CD14-positive monocyte (primary cell): ENCODE data around the gene APOL5. TPM values are rescaled to one million over a fixed set of nuclear protein-coding genes. Genes with fewer than 3 reads are reported as not detected.

Experiments used
- DNase-seq, 3 donors: peaks; one replicate each; pipeline ENCODE4 v3.0.0-alpha.2; 2011 to 2022
- H2AFZ ChIP-seq: 2 replicates; pipeline ENCODE4 v1.6.0; 2012; ENCODE audit warnings: mild to moderate bottlenecking, low read depth, low read length, inconsistent platforms; ENCODE audit not compliant: insufficient read depth, poor library complexity, severe bottlenecking
- H3K27ac ChIP-seq, 2 donors: 1 replicate in 1 of 2; 2 replicates in 1 of 2; pipeline ENCODE4 v1.5.1; 2012 to 2013; ENCODE audit warnings: low read length in 2 of 2, control low read depth in 1 of 2, inconsistent platforms in 1 of 2, low read depth in 1 of 2, mild to moderate bottlenecking in 1 of 2
- H3K27me3 ChIP-seq, 2 donors: one replicate each; pipeline versions ENCODE4 v1.6.0 to v1.6.1; 2011 to 2013; ENCODE audit warnings: low read length in 2 of 2; ENCODE audit not compliant: control insufficient read depth in 2 of 2, insufficient read depth in 2 of 2
- H3K36me3 ChIP-seq, 2 donors: replicated peaks in 1 of 2; 1 replicate in 1 of 2; 2 replicates in 1 of 2; pipeline versions ENCODE4 v1.5.1 to v1.6.1; 2012 to 2013; ENCODE audit warnings: low read length in 2 of 2, control low read depth in 1 of 2, inconsistent platforms in 1 of 2, mild to moderate bottlenecking in 1 of 2; ENCODE audit not compliant: insufficient read depth in 2 of 2, control insufficient read depth in 1 of 2
- H3K4me1 ChIP-seq, 2 donors: 1 replicate in 1 of 2; 2 replicates in 1 of 2; pipeline versions ENCODE4 v1.5.1 to v1.6.1; 2012 to 2013; ENCODE audit warnings: low read length in 2 of 2, control low read depth in 1 of 2, inconsistent platforms in 1 of 2, mild to moderate bottlenecking in 1 of 2, moderate library complexity in 1 of 2; ENCODE audit not compliant: insufficient read depth in 2 of 2, control insufficient read depth in 1 of 2
- H3K4me2 ChIP-seq: replicated peaks from 2 replicates; pipeline ENCODE3; 2012; ENCODE audit warnings: low read length, moderate library complexity, mild to moderate bottlenecking; ENCODE audit not compliant: poor library complexity, severe bottlenecking; ENCODE audit errors: extremely low read depth
- H3K4me3 ChIP-seq, 3 experiments: fragments of 200-600 bp in 1 of 3; sonication (generic) in 1 of 3; replicated peaks in 1 of 3; 1 replicate in 2 of 3; 2 replicates in 1 of 3; pipeline ENCODE4 v1.5.1; 2011 to 2013; ENCODE audit warnings: low read length in 3 of 3, mild to moderate bottlenecking in 3 of 3, control low read depth in 2 of 3, low read depth in 2 of 3, inconsistent platforms in 1 of 3, moderate library complexity in 1 of 3
- H3K79me2 ChIP-seq: 2 replicates; pipeline ENCODE4 v1.6.0; 2012; ENCODE audit warnings: mild to moderate bottlenecking, control low read depth, inconsistent platforms, low read length, moderate library complexity; ENCODE audit not compliant: insufficient read depth
- H3K9ac ChIP-seq: 2 replicates; pipeline ENCODE4 v1.6.0; 2017; ENCODE audit warnings: low read length, mild to moderate bottlenecking; ENCODE audit not compliant: insufficient read depth, poor library complexity, severe bottlenecking
- H3K9me3 ChIP-seq, 2 donors: replicated peaks in 1 of 2; 1 replicate in 1 of 2; 2 replicates in 1 of 2; pipeline versions ENCODE4 v1.5.1 to v1.6.1; 2012 to 2013; ENCODE audit warnings: low read length in 2 of 2, control low read depth in 1 of 2; ENCODE audit not compliant: control insufficient read depth in 1 of 2, insufficient read depth in 1 of 2
- H4K20me1 ChIP-seq: 2 replicates; pipeline ENCODE4 v1.6.0; 2012; ENCODE audit warnings: mild to moderate bottlenecking, low read length, control low read depth, moderate library complexity; ENCODE audit not compliant: insufficient read depth
- H3K27ac Mint-ChIP-seq, 7 donors: one replicate each; pipeline ENCODE4 v1.8.0; 2020; ENCODE audit warnings: mild to moderate bottlenecking in 7 of 7, mixed read lengths in 7 of 7, moderate library complexity in 6 of 7, inconsistent platforms in 2 of 7
- H3K27me3 Mint-ChIP-seq, 3 donors: one replicate each; pipeline ENCODE4 v1.8.0; 2021 to 2022; ENCODE audit warnings: low read depth in 3 of 3, mild to moderate bottlenecking in 3 of 3, mixed read lengths in 3 of 3, moderate library complexity in 3 of 3, inconsistent platforms in 1 of 3
- H3K36me3 Mint-ChIP-seq, 2 donors: one replicate each; pipeline ENCODE4 v1.8.0; 2020; ENCODE audit warnings: mixed read lengths in 2 of 2, inconsistent platforms in 1 of 2, mild to moderate bottlenecking in 1 of 2
- H3K4me1 Mint-ChIP-seq: one replicate; pipeline ENCODE4 v1.8.0; 2020; ENCODE audit warnings: mild to moderate bottlenecking, mixed read lengths
- H3K4me3 Mint-ChIP-seq, 2 donors: one replicate each; pipeline ENCODE4 v1.8.0; 2020; ENCODE audit warnings: mild to moderate bottlenecking in 2 of 2, mixed read lengths in 2 of 2, moderate library complexity in 1 of 2
- H3K9me3 Mint-ChIP-seq, 7 donors: one replicate each; pipeline ENCODE4 v1.8.0; 2020 to 2022; ENCODE audit warnings: mixed read lengths in 7 of 7, mild to moderate bottlenecking in 6 of 7, moderate library complexity in 6 of 7, inconsistent platforms in 2 of 7
- CTCF ChIP-seq: fragments of 200-600 bp; IDR thresholded peaks from one replicate; pipeline ENCODE4 v1.8.0; 2022; ENCODE audit warnings: antibody characterized with exemption, mild to moderate bottlenecking
- WGBS: methylation state at CpG from one replicate; pipeline ENCODE4 v1.1.5; 2013; ENCODE audit warnings: missing lambda C conversion rate; ENCODE audit not compliant: insufficient coverage; 5-methylcytosine and 5-hydroxymethylcytosine counted together
- intact Hi-C, 2 donors: fragments of 100-400 bp; cut with micrococcal nuclease; formaldehyde crosslinking; loops; one replicate each; pipeline versions ENCODE4 v1.15.0 to v1.15.1; 2023
- polyA plus RNA-seq, 3 donors: library from polyadenylated mRNA; depleted of rRNA in 1 of 3; unstranded in 2 of 3; stranded (reverse) in 1 of 3; fragments of 300-500 nt in 2 of 3; fragments of >200 nt in 1 of 3; fragmentation: Illumina TruSeq in 2 of 3; gene quantifications; 1 replicate in 2 of 3; 2 replicates in 1 of 3; pipeline ENCODE4 v1.2.3, GENCODE V29; 2012 to 2021

Gene APOL5
- polyA plus RNA-seq, 3 donors: not detected

GRCh38 chr22:35752006-35752862 is 34.6 kb downstream of the APOL5 start:
- Histone ChIP-seq H4K20me1 (no peaks in the 10 kb centered on the region), H3K27ac (no peak overlapping the region), H3K4me3 (no peak overlapping the region), H3K4me2 (no peak overlapping the region), H3K9ac (no peak overlapping the region), H2AFZ (no peak overlapping the region), H3K27me3 (no peaks in the 10 kb centered on the region), H3K4me1 (peaks cover 4 to 6% of the 10 kb centered on the region in 2 donors), H3K79me2 (no peaks in the 10 kb centered on the region), H3K9me3 (no peaks in the 10 kb centered on the region), H3K36me3 (no peaks in the 10 kb centered on the region)
- WGBS: no CpG with 5 or more reads among the region's 5 CpGs
- peaks cover 10% of the 10 kb centered on the region for H3K4me1 Mint-ChIP-seq
- intact Hi-C loops: no loop called here
- H3K4me3 Mint-ChIP-seq: peak overlapping the region in 1 of 2 donors; percentile 51
- TF ChIP-seq CTCF: no peak
- peak overlapping the region in 1 of 7 donors; percentile 78 for H3K27ac Mint-ChIP-seq
- peak; percentile 10 to 20 (median 17) for DNase-seq
- H3K9me3 Mint-ChIP-seq: no peaks in the 10 kb centered on the region
- H3K27me3 Mint-ChIP-seq: no peaks in the 10 kb centered on the region
- no peaks in the 10 kb centered on the region for H3K36me3 Mint-ChIP-seq

DNA sequence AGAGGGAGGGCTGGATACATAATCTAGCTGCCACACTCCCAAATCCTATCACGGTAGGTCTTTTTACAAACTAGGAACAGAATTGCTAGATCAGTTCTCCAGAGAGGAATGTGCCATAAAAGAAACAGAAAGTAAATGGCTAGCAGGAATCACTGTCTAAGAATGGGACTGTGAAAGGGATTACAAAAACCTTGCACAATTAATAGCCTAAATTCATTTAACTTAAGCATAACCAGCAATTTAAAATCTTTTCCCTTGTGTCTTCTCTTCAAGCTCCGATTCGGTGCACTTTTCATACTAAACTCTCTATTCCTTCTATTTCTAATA is 35.2 kb downstream of the APOL5 start:
- no peaks in the 10 kb centered on the region for H3K79me2 ChIP-seq
- Mint-ChIP-seq H3K4me1 (peaks cover 10% of the 10 kb centered on the region), H3K9me3 (no peaks in the 10 kb centered on the region), H3K4me3 (no peak overlapping the region), H3K27ac (no peak overlapping the region), H3K36me3 (no peaks in the 10 kb centered on the region), H3K27me3 (no peaks in the 10 kb centered on the region)
- H3K9me3 ChIP-seq: no peaks in the 10 kb centered on the region
- peaks cover 4 to 6% of the 10 kb centered on the region in 2 donors for H3K4me1 ChIP-seq
- no peaks in the 10 kb centered on the region for H3K27me3 ChIP-seq
- no peak overlapping the region for H3K9ac ChIP-seq
- no peak overlapping the region for H2AFZ ChIP-seq
- H3K4me2 ChIP-seq: no peak overlapping the region
- no peaks in the 10 kb centered on the region for H4K20me1 ChIP-seq
- no peaks in the 10 kb centered on the region for H3K36me3 ChIP-seq
- no CpG with 5 or more reads among the region's 3 CpGs for WGBS
- no peak overlapping the region for H3K27ac ChIP-seq
- DNase-seq: no peak
- no peak for TF ChIP-seq CTCF
- H3K4me3 ChIP-seq: no peak overlapping the region
- intact Hi-C loops: no loop called here
